Measurements from ENCODE around the gene LRRC43. TPM values are rescaled to one million over a fixed set of nuclear protein-coding genes. Genes with fewer than 3 reads are reported as not detected.

The LRRC43 gene
- total RNA-seq, 1 donor from 2014 or later: 3.0 TPM

DNA sequence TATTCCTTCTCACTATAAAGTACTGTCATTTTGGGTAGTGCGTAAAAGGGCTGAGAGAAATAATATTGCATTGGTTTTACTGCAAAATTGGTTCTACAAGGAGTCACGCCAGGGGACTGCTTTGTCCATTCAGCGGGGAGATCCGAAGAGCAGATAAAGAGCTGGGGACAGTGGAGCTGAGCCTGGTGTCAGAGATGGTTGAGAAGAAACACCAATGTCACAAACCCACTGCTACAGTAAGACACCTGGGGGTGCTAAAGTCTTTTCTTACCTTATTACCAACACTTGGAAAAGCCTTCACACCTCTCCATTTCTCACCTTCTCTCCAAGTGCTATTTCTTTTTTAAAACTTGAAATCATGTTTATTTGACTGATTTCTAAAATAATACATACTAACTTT, 23.0 kb upstream of the LRRC43 start:
- Mint-ChIP-seq H3K4me3 (no peak overlapping the region), H3K27me3 (peaks cover 9% of the 10 kb centered on the region), H3K9me3 (no peaks in the 10 kb centered on the region), H3K4me1 (ENCODE audit: unreplicated experiment) (no peaks in the 10 kb centered on the region), H3K27ac (no peak overlapping the region), H3K36me3 (no peaks in the 10 kb centered on the region)
- TF ChIP-seq, protein P1, sequence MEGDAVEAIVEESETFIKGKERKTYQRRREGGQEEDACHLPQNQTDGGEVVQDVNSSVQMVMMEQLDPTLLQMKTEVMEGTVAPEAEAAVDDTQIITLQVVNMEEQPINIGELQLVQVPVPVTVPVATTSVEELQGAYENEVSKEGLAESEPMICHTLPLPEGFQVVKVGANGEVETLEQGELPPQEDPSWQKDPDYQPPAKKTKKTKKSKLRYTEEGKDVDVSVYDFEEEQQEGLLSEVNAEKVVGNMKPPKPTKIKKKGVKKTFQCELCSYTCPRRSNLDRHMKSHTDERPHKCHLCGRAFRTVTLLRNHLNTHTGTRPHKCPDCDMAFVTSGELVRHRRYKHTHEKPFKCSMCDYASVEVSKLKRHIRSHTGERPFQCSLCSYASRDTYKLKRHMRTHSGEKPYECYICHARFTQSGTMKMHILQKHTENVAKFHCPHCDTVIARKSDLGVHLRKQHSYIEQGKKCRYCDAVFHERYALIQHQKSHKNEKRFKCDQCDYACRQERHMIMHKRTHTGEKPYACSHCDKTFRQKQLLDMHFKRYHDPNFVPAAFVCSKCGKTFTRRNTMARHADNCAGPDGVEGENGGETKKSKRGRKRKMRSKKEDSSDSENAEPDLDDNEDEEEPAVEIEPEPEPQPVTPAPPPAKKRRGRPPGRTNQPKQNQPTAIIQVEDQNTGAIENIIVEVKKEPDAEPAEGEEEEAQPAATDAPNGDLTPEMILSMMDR (conservative IDR thresholded peaks at IDR 0.05): no peak
- DNase-seq (ENCODE audit: extremely low spot score, unreplicated experiment): no peak

DNA sequence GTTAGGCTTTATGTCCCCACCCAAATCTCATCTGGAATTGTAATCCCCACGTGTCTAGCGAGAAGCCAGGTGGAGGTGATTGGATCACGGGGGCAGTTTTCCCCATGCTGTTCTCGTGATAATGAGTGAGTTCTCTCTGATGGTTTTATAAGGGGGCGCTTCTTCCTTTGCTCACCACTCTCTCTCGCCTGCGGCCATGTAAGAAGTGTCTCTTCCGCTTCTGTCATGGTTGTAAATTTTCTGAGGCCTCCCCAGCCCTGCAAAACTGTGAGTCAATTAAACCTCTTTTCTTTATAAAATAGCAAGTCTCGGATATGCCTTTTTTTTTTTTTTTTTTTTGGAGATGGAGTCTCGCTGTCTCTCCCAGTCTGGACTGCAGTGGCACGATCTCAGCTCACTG, 22.2 kb upstream of the LRRC43 start:
- TF ChIP-seq, protein P1 (conservative IDR thresholded peaks at IDR 0.05): no peak

DNA sequence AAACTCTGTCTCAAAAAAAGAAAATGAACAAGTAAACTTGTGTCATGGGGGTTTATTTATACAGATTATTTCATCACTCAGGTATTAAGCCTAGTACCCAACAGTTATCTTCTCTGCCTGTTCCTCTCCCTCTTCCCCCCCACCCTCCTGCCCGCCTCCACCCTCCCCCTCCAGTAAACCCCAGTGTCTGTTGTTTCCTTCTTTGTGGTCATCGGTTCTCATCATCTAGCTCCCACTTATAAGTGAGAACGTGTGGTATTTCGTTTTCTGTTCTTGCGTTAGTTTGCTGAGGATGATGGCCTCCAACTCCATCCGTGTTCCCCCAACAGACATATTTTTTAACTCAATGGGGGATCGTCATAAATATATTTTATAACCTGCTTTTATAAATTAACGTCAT, 21.2 kb upstream of the LRRC43 start:
- H3K9me3 Mint-ChIP-seq: no peaks in the 10 kb centered on the region
- TF ChIP-seq, protein P1 (conservative IDR thresholded peaks at IDR 0.05): no peak
- no peak overlapping the region for H3K4me3 Mint-ChIP-seq
- H3K27ac Mint-ChIP-seq: no peak overlapping the region
- no peaks in the 10 kb centered on the region for H3K4me1 Mint-ChIP-seq (ENCODE audit: unreplicated experiment)
- no peaks in the 10 kb centered on the region for H3K36me3 Mint-ChIP-seq
- no peak for DNase-seq (ENCODE audit: extremely low spot score, unreplicated experiment)
- H3K27me3 Mint-ChIP-seq: no peaks in the 10 kb centered on the region

More for the DNA sequence above, 22.2 kb upstream of the LRRC43 start:
- peaks cover 5% of the 10 kb centered on the region for H3K27me3 Mint-ChIP-seq
- H3K27ac Mint-ChIP-seq: no peak overlapping the region
- DNase-seq (ENCODE audit: extremely low spot score, unreplicated experiment): no peak
- H3K4me1 Mint-ChIP-seq (ENCODE audit: unreplicated experiment): no peaks in the 10 kb centered on the region
- H3K36me3 Mint-ChIP-seq: no peaks in the 10 kb centered on the region
- no peak overlapping the region for H3K4me3 Mint-ChIP-seq
- no peaks in the 10 kb centered on the region for H3K9me3 Mint-ChIP-seq

DNA sequence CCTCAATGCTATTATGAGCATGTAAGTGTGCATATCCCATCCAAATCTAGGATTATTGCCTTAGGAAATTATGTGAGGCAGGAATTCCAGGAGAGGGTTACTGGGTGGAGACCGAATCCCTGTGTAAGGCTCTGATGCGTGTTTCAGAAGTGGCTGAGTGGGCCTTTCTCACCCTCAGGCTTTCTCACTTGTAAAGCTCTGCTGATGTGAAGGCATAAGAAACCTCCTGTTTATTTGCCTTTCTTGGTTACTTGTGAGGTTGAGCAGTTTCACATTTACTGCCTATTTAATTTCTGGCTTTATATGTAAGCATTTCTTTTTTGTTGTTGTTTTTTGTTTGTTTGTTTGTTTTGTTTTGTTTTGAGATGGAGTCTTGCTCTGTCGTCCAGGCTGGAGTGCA, 19.9 kb upstream of the LRRC43 start:
- no peak overlapping the region for H3K4me3 Mint-ChIP-seq
- no peaks in the 10 kb centered on the region for H3K27me3 Mint-ChIP-seq
- no peak for DNase-seq (ENCODE audit: extremely low spot score, unreplicated experiment)
- TF ChIP-seq, protein P1 (conservative IDR thresholded peaks at IDR 0.05): no peak
- no peaks in the 10 kb centered on the region for H3K4me1 Mint-ChIP-seq (ENCODE audit: unreplicated experiment)
- no peak overlapping the region for H3K27ac Mint-ChIP-seq
- H3K36me3 Mint-ChIP-seq: no peaks in the 10 kb centered on the region
- H3K9me3 Mint-ChIP-seq: no peaks in the 10 kb centered on the region

DNA sequence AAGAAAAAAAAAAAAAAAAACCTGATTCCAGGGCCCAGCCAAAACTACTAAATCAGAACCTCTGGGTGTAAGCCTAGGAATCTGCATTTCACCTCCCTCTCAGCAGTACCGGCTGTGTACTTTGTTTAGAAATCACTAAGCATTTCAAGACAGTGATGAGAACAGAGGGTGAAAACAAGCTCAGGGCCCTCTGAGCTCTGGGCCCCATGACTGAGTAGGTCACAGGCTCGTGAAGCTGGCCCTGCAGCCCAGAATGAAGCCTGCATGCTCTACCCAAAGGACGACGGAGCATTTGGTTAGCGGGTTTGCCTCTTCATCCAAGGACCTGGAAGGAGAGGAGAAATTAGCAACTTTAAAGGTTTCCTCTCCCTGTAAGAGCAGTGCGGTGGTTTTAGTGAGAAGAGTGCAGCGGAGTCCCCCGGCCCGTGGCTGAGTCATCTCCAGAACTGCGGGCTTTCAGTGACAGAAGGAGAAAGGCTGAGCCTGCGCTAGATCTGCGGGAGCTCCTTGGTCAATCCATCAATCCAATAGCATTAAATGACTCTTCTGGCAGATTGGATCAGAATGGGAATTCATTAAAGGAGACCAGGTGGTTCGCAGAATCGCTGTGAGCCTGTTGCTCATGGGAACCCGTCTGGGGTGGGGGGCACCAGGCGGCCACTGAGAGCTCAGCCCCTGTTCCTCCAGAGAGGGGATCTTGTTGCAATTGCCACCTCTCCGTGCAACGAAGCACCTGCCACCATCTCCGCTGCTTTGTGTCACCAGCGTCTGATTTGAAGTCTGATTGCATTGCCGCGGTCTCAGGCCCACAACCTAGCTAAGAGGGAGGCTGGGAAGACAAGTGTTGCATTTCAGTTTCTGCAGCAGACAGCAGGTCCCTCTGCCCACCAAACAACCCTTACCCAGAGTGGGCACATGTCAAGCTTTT, 16.2 kb upstream of the LRRC43 start:
- Mint-ChIP-seq H3K9me3 (no peaks in the 10 kb centered on the region), H3K4me3 (no peak overlapping the region), H3K4me1 (ENCODE audit: unreplicated experiment) (no peaks in the 10 kb centered on the region), H3K36me3 (no peaks in the 10 kb centered on the region), H3K27ac (no peak overlapping the region), H3K27me3 (peaks cover 3% of the 10 kb centered on the region)
- TF ChIP-seq, protein P1 (conservative IDR thresholded peaks at IDR 0.05): no peak
- no peak for DNase-seq (ENCODE audit: extremely low spot score, unreplicated experiment)
